Erythroblast (primary cell): ENCODE measurements around the gene MTA2.

Experiments used
- GATA1 ChIP-seq: IDR thresholded peaks from 2 replicates; pipeline ENCODE4 v1.6.1; 2011; ENCODE audit warnings: low read depth, mild to moderate bottlenecking, control low read depth, low read length, moderate library complexity
- POLR2A ChIP-seq: IDR thresholded peaks from 2 replicates; pipeline ENCODE4 v1.6.1; 2011; ENCODE audit warnings: mild to moderate bottlenecking, low read length

DNA sequence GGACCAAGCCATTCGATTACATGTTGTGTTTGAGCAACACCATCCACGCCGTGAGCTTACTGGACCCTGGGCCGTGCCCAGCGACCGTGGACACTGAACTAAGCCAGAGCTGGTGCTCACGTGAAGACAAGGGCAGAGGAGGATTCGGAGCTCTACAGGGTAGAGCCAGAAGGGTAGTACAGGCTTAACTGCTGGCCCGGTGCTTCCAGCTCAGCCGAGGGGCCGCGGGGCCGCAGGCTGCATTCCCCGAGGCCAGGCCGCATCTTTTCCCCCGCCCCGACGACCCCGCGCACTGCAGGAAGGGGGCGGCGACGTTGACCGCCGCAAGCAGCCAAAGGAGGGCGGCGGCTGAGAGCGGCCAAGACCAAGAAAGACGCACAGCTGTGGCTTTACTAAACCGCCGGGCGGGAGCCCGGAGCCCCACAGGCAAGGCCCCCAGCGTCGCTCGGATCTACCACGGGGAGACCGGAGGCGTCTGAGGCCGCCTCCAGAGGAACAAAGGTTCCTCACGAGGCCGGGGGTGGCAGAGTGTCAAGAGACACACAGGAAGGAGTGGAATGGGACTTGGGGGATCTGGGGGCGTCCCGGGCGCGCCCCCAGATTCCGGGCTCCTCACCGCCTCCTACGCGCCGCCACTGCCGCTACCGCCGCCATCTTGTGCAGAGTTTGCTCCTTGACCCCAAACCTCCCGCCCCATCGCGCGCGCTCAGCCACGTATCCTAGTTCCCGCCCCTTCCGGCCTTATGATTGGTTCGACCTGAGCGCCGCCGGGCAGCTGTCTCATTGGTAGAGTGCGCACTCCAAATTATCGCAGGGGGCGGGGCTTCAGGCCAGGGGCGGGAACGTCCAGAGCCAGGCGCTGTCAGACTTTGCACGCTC, 44.5 kb upstream of the MTA2 start, which contains the start of gene GANAB:
- TF ChIP-seq POLR2A (peak; percentile 88), GATA1 (no peak)
